GM21528 (cell line): ENCODE data around the gene SETD1A.

Source experiments
- ATAC-seq: cut with Tn5 transposase; IDR thresholded peaks from one replicate; pipeline ENCODE4 v1.9.1; 2021; ENCODE audit warnings: mild to moderate bottlenecking, moderate library complexity; ENCODE audit not compliant: unreplicated experiment, low FRiP score

Gene SETD1A

GRCh38 chr16:30996985-30997724 is 39.6 kb downstream of the SETD1A start:
- ATAC-seq: peak; percentile 74

GRCh38 chr16:30997725-30998711 is 40.5 kb downstream of the SETD1A start:
- ATAC-seq: no peak

GRCh38 chr16:30998852-30999761 is 41.6 kb downstream of the SETD1A start:
- ATAC-seq: no peak

GRCh38 chr16:31000671-31001382 is 43.3 kb downstream of the SETD1A start:
- no peak for ATAC-seq

- ATAC-seq: no peak
Measured at GRCh38 chr16:31001507-31002249, 44.1 kb downstream of the SETD1A start.

- ATAC-seq: no peak
Measured at GRCh38 chr16:31002250-31002700, 44.7 kb downstream of the SETD1A start.

- ATAC-seq: no peak
Measured at GRCh38 chr16:31002862-31003341, 45.3 kb downstream of the SETD1A start.

- ATAC-seq: no peak
Measured at GRCh38 chr16:31003744-31004143, 46.2 kb downstream of the SETD1A start.

- no peak for ATAC-seq
Measured at GRCh38 chr16:31004658-31005057, 47.1 kb downstream of the SETD1A start.

- no peak for ATAC-seq
Measured at GRCh38 chr16:31005350-31006085, 48.0 kb downstream of the SETD1A start.

- ATAC-seq: no peak
Measured at GRCh38 chr16:31006086-31006385, 48.5 kb downstream of the SETD1A start.

- ATAC-seq: no peak
Measured at GRCh38 chr16:31006589-31006988, 49.0 kb downstream of the SETD1A start.

GRCh38 chr16:31007684-31008083 is 50.1 kb downstream of the SETD1A start:
- ATAC-seq: no peak

- no peak for ATAC-seq
Measured at GRCh38 chr16:31008149-31008548, 50.6 kb downstream of the SETD1A start.

GRCh38 chr16:31008551-31008950 is 51.0 kb downstream of the SETD1A start:
- no peak for ATAC-seq

GRCh38 chr16:31009120-31009519 is 51.6 kb downstream of the SETD1A start:
- ATAC-seq: no peak

- no peak for ATAC-seq
Measured at GRCh38 chr16:31009894-31010584, 52.5 kb downstream of the SETD1A start.
